ENCODE measurements around the gene HSF2BP.
"Not testable (repeated sequence)": the region's sequence is repeated elsewhere in the genome, so short reads cannot be mapped to it uniquely, and the experiment has no call there.

HSF2BP gene

DNA sequence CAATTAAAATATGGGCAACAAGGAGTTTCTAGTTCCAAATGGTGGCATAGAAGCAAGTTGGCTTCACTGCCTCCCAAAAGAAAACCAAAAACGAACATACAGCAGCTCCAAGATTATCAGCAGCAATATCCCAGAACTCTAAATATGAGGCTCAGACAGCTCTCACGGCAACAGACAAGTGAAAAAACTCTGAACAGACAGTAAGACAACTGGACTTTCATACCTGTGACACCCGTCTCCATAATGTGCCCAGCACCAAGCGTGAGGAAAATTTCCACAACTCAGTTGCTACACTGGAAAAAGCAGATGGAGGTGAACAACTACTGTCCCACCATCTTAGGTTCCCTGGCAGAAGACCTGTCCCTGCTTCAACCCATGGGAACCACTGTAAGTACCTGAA is 39.9 kb downstream of the HSF2BP start:
- no peak for DNase-seq (ENCODE audit: low read depth in 2 of 2)

DNA sequence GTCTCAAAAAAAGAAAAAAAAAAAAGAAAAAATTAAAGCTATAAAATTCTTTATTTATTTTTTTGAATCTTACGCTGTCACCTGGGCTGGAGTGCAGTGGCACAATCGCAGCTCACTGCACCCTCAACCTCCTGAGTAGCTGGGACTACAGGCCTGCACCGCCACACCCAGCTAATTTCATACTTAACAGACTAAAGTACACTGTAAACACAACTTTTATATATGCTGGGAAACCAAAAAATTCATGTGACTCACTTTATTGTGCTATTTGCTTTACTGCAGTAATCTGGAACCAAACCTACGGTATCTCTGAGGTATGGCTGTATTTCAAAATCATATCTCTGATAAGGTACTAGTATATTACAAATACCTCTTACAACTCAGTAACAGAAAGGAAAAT is 40.3 kb downstream of the HSF2BP start:
- DNase-seq (ENCODE audit: low read depth in 2 of 2) = no peak

DNA sequence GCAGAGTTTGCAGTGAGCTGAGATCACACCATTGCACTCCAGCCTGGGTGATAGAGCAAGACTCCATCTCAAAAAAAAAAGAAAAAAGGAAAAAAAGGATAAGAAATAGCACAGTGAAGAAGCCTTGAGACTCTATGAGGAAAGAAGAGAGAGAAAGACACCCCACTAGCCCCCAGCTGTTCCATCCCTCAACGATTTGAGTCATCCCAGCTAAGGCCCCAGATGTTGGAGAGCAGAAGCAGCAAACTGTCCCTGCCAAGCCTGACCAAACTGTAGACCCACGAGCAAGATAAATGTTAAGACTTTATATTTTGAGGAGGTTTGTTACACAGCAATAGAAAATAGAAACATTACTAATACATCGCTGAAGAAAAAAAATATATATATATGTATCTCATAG is 42.4 kb downstream of the HSF2BP start:
- not testable (repeated sequence) for DNase-seq (ENCODE audit: low read depth in 2 of 2)

DNA sequence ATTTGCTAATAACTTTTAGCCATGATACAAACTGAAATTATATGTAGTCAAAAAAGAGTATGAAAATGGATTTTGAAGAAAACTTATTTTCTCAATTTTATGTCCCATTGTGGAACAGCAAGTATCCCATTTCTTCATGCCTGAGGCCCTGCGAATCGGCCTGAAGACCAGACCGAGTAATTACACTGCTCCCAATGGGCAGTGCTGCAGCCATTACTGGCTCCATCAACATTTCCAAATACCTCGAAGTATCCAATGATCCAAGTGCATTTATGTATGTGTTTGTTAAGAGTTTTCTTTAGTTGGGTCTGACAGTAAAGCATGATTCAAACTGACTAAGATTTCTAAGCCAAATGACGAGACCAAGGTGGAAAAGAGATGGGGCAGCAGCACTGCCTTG is 44.4 kb downstream of the HSF2BP start:
- no peak for DNase-seq (ENCODE audit: low read depth in 2 of 2)

DNA sequence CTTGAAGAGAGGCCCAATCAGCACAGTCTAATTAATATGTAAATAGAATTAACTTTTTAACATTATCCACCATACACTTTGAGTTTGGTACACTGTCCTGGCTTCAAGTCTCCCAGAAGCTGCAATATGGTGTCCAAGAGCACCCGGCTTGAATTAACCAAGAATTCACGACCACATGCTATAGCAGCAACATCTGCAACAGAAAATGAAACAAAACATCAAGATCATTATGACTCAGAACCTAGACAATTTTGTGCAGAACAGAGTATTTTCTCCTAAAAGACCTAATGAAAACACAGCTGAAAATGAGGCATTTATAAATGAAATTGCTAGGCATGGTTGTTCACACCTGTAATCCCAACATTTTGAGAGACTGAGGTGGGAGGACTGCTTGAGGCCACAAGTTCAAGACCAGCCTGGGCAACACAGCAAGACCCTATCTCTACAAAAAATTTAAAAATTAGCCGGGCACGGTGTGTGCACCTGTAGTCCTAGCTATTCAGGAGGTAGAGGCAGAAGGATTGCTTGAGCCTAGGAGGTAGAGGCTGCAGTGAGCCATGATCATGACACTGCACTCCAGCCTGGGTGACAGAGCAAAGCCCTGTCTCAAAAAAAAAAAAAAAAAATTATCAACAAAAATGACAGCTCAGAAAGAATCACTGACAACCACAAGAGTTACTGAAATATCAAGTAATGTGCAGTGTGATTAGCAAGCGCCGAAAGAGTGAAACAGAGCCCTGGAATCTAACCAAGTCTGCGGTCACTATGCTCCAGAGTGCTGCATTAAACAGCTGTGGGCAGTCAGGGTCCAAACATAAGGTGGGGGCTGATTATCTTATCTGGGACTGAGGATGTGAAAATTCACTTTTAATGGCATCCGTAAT is 45.3 kb downstream of the HSF2BP start:
- no peak for DNase-seq (ENCODE audit: low read depth in 2 of 2)

DNA sequence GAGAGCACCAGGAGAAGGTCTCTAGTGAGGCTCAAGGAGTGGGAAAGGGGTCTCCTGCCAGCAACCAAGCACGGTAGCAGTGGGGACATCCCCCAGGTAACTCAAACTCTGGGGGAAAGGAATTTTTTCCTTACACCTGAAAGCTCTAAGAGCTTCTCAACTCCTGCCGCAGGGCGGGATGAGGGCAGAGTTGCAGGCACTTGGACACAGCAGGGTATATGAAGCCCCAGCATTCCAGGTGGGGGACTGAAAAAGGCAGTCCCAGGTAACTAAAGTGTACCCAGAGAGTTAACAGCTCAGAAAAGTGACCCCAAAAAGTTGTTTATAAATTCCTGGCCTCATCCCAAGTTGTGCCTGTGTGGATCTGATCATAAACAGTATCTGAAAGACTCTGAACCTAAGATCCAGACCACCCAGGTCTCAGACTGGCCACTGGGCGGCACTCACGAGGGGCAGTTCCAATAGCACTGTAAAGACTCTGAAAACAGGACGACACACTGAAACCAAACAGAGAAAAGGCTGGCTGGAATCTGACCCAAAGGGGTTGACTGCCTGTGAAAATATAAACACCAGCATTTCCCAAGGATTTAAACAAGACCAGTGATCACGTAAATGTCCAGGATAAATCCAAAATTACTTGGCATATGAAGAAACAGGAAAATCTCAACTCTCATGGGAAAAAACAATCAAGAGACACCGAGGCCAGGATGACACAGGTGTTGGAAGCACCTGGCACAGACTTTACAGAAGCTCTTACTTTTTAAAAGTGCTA is 47.5 kb downstream of the HSF2BP start:
- DNase-seq (ENCODE audit: low read depth in 2 of 2) = no peak

DNA sequence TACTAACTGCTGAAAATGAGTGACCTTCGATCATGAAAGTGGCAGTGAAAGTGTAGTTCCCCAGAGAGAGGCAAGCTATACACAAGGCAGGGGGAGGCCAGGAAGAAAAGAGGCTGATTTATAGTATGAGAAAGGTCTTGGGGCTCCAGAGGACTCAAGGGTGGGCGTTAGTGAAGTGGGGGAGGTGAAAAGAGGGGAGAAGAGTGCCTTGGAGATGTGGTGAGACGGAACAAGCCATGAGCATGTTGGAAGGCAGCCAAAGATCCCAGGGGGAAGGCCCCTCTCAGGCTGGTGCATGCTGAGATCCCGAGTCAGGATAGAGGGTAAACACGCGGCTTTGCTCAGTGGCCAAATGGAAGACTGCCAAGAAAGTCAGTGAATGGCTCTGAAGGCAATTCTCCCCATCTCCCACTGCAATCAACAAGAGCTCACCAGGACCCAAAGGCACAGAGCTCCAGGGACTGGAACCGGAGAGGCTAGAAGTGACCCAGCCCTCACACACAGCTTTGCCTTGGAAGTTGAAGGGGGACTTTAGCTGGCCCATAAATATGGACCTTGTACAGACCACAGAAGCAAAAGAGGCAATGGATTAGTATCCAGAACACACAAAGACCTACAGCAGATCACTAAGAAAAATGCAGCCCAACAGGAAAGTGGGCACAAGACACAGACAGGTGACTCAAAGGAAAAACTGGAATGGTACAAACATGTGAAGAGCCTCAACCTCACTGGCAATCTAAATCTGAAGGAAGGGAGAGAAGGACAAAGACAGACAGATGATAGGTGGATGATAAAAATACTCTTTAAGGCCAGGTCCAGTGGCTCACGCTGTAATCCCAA is 49.6 kb downstream of the HSF2BP start:
- no peak for DNase-seq (ENCODE audit: low read depth in 2 of 2)

DNA sequence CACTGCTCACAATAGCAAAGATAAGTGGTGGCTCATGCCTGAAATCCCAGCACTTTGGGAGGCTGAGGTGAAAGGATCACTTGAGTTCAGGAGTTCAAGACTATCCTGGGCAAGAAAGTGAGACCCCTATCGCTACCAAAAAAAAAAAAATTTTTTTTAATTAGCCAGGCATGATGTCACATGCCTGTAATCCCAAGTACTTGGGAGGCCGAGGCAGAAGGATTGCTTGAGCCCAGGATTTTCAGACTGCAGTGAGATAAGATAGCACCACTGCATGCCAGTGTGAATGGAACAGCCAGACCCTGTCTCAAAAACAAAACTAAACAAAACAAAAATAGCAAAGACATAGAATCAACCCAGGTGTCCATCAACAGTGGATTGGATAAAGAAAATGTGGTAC is 50.6 kb downstream of the HSF2BP start:
- DNase-seq (ENCODE audit: low read depth in 2 of 2) = no peak

DNA sequence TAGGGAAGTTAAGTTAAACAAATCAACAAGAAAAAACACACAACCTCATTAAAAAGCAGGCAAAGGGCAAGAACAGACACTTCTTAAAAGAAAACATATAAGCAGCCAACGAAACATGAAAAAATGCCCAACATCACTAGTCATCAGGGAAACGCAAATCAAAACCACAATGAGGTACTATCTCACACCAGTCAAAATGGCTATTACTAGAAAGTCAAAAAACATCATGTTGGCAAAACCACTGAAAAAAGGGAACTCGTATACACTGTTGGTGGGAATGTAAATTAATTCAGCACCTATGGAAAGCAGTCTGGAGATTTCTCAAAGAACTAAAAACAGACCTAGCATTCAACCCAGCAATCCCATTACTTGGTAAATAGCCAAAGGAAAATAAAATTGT is 51.1 kb downstream of the HSF2BP start:
- no peak for DNase-seq (ENCODE audit: low read depth in 2 of 2)

DNA sequence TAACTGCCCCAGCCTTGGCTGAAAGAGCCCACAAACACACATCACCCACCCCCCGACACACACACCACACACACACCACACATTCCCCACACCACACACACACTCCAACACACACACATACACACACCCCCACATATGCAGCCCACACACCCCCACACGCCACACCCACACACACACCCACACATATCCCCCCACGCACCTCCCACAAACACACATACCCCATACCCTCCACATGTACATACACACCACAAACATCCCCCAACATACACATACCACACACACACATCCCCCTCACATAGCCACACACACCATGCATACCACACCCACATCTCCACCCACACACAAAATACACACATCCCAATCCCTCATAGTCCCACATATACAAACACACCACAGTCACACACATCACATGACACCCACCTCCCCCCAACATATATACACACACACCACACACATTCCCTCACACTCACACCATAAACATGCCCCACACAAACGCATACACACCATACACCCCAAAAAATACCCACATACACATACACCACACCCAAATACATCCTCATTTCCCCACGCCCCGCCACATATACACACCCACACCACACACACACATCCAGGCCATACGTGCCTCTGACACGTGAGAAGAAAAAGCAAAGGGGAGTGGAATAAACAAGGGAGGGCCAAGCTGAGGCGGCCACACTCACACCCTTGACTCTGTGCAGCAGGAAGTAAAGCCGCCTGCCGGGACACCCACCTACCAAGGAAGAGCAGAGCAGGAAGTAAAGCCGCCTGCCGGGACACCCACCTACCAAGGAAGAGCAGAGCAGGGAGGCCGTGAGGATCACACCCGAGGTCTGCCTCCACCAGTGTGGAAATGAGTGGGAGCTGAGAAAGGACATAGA is 53.7 kb downstream of the HSF2BP start:
- no peak for DNase-seq (ENCODE audit: low read depth in 2 of 2)

DNA sequence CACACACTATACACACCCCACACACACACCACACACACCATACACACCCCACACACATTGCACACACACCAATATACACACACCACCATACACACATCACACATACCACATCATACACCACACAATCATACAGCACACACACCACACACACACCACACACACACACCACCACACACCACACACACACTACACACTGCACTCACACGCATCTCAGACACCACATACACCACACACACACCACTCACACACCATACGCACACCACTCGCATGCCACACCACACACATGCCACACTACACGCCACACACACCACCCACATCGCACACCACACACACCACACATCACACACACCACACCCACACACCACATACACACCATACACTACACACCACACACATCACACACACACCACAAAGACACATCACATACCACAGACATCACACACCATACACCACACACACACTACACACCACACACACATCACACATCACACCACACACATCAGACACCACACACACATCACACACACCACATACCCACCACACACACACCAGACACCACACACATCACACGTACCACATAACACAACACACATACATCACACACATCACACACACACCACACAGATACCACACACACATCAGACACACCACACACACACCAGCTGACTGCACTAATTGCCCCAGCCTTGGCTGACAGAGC is 54.6 kb downstream of the HSF2BP start:
- DNase-seq (ENCODE audit: low read depth in 2 of 2) = no peak

DNA sequence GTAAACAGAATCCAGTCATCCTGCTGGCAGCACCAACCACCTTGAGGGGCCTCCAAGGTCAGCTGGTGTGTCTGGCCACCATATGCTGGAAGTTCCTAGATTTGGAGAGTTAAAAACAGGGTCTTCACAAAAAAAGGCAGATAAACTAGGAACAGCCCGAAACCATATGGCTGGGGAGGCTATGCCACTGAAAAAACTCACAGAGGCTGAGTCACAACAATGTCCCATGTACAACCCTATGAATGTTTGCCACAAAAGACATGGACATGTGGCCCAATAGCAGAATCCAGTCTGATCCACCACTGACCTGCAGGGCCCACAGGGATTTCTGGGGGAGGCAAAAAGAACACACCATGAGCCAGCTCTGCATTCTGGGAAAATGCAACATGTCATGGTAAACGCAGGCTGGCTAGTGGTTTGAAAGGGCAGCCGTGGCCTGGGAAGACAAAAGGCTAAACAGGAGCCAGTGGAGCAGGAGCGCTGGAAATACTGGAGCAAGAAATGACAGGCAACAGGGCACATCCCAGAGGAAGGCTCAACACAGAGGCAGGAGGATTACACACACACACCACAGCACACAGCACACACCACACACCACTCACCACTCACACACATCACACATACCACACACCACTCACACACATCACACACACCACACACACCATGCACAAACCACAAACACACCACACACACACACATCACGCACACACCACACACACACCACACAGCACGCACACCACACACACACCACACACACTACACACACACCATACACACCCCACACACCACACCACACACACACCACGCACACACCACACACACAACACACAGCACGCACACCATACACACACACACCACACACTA is 55.4 kb downstream of the HSF2BP start:
- no peak for DNase-seq (ENCODE audit: low read depth in 2 of 2)

DNA sequence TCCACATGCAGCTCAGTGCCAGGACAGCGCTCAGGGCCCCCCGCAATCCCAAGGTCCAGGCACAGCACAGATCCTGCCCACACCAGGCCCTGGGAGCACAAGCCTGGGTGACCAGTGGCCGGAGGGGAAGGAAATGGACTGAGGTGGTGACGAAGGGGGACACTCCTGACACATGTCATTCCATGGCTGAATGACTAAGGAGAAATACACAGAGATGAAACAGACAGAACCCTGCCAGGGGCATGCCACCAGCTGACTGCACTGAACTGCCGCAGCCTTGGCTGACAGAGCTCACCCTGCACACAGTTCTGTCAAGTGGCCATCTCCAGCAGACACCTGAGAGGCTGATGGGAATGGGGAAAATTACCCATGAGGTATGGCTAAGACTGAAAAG is 56.1 kb downstream of the HSF2BP start:
- DNase-seq (ENCODE audit: low read depth in 2 of 2) = no peak

DNA sequence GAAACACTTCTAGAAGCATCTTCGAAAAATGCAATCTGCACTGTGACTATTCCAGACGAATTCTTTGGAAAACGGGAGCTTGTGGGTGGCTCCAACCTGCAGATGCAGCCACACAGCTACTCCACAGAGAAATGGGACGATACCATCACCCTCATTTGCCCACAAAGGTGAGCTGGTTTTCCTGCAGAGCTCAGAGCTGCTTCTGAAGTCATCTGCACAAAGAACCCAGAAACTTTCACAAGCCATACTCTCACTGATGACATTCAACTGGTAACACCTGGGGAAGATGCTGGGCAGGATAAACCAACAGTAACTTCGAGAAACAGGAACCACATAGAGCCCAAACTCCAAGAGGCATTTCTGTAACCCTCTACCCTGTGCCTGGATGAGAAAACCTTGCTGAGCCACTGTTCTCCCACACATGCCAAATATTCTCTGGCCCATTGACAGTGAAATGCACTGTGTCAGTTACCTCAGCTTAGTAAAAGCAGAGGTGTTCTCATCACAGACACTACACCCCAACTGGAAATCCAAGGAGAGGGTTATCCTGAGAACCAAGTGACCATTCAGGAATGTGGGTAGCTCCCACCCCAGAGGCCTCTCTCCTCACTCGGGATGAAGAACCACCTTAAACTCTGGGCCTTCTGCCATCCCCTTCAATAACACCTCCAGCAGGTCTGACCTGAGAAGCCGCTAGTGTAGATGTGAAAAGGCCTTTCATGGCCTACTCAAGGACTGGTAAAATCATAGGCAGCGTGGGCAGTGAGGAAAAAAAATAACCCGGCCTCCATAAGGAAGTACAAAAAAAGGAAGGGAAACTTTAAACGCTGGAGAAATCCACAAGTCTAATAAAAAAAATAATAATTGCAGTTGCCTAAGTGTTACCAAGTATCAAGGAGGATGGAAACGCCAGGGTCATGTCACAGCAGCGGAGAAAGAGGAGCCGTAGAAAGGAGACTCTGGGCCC is 56.7 kb downstream of the HSF2BP start:
- no peak for DNase-seq (ENCODE audit: low read depth in 2 of 2)

DNA sequence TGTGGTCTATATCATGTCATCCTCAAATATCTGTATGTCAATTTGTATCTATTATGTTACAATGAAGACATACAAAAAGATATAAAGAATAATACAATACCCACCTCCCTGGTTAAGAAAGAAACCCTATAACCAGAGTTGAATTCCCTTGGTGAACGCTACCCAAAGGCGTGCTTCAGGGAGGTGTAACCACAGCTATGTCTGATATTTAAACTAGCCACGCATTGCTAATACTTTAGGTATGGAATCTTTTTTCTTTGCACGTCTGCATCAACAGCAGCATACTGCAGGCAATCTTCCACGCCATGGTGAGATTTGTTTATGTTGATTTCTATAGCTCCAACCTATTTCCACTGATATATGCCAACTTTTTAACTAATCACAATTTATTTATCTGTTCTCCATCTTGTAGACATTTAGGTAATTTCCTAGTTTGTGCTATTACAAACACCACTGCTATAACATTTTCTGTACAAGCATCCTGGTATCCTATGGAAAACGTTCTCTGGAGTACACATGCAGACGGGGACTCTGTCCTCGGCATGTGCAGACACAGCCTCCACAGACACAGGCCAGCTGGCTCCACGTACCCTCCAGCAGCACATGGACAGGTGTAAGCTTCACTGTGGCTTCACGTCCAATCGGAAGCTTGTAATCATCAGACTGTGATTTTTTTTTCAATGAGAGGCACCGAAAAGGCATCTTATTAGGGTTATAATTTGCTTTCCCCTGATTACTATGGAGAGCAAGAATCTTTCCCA is 58.5 kb downstream of the HSF2BP start:
- no peak for DNase-seq (ENCODE audit: low read depth in 2 of 2)

DNA sequence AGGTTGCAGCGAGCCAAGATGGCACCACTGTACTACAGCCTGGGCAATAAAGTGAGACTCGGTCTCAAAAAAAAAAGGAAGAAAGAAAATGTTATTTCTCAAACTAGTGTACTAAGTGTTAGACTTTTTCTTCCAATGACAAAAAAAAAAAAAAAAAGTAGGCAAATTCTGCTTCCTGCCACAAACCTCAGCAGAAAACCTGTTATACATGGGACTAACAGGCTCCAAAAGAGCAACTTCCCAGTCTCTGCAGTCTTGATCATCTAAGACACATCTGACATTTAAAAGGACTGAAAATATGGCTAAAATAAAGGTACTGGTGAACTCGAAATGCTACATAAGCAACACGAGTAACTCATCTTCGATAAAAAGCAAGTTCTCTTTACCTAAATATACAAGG is 59.6 kb downstream of the HSF2BP start:
- no peak for DNase-seq (ENCODE audit: low read depth in 2 of 2)

DNA sequence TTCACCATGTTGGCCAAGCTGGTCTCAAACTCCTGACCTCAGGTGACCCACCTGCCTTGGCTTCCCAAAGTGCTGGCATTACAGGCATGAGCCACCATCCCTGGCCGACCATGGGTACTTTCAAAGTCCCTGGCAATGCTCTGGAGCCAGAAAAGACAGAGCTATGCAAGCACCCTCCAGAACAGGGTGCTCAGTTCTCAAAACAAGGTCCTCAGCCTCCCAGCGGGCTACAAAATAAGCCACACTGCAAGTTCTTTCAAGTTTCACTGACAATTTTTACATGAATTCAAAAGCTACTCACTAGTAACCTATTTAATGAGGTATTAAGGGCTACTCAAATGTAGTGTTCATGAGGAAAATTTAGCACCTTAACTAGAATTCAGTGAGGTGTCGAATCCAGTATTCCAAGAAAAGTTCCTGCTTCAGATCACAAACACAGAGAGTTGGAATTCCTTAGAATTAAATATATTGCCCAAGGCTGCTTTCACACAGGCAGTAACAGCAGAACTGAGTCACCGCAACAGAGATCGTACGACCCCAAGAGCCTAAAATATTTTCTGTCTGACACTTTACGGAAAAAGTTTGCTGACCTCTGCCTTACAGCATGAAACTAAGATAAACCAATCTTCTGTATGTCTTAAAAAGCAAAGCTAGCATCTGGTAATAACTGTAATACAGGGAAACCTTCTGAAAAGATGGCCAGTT is 60.7 kb downstream of the HSF2BP start:
- no peak for DNase-seq (ENCODE audit: low read depth in 2 of 2)
